H54 (cell line): ENCODE data around the gene DIP2C.

Experiments
- DNase-seq: peaks from one replicate; pipeline ENCODE4 v3.0.0; 2011; ENCODE audit warnings: low spot score, mixed read lengths; ENCODE audit not compliant: insufficient read length
- FAIRE-seq: peaks from 3 replicates; lab custom pipeline; 2011; peaks lifted over from hg19 to GRCh38; lab: Jason Lieb, UNC
- POLR2A ChIP-seq: IDR thresholded peaks from 2 replicates; pipeline ENCODE4 v1.6.1; 2011; ENCODE audit warnings: low read depth, mild to moderate bottlenecking, low read length

Gene DIP2C

GRCh38 chr10:320771-321170 lies 368.7 kb downstream of the DIP2C start:
- no peak for TF ChIP-seq POLR2A
- DNase-seq (no peak), FAIRE-seq (no peak)

GRCh38 chr10:317926-318325 lies 371.5 kb downstream of the DIP2C start:
- TF ChIP-seq POLR2A: no peak
- no peak for FAIRE-seq
- DNase-seq: no peak

GRCh38 chr10:317271-317769 lies 372.1 kb downstream of the DIP2C start:
- TF ChIP-seq POLR2A: no peak
- FAIRE-seq (no peak), DNase-seq (no peak)

- FAIRE-seq (no peak), DNase-seq (no peak)
- TF ChIP-seq POLR2A: no peak
Observed at GRCh38 chr10:316390-316789, 373.1 kb downstream of the DIP2C start.

- no peak for TF ChIP-seq POLR2A
- no peak for FAIRE-seq
- DNase-seq: no peak
Observed at GRCh38 chr10:314871-315270, 374.6 kb downstream of the DIP2C start.

GRCh38 chr10:314381-314780 lies 375.1 kb downstream of the DIP2C start:
- no peak for DNase-seq
- no peak for TF ChIP-seq POLR2A
- FAIRE-seq: no peak

- DNase-seq: no peak
- TF ChIP-seq POLR2A: no peak
- FAIRE-seq: no peak
Observed at GRCh38 chr10:311901-312665, 377.4 kb downstream of the DIP2C start.

GRCh38 chr10:310976-311639 lies 378.4 kb downstream of the DIP2C start:
- FAIRE-seq (no peak), DNase-seq (no peak)
- TF ChIP-seq POLR2A: no peak

GRCh38 chr10:310371-310770 lies 379.1 kb downstream of the DIP2C start:
- FAIRE-seq (no peak), DNase-seq (no peak)
- no peak for TF ChIP-seq POLR2A

- DNase-seq (no peak), FAIRE-seq (no peak)
- TF ChIP-seq POLR2A: no peak
Observed at GRCh38 chr10:308572-309085, 380.8 kb downstream of the DIP2C start.

GRCh38 chr10:308101-308500 lies 381.4 kb downstream of the DIP2C start:
- no peak for DNase-seq
- no peak for FAIRE-seq
- TF ChIP-seq POLR2A: no peak

GRCh38 chr10:307659-308058 lies 381.8 kb downstream of the DIP2C start:
- no peak for TF ChIP-seq POLR2A
- DNase-seq (no peak), FAIRE-seq (no peak)

GRCh38 chr10:306675-307185 lies 382.7 kb downstream of the DIP2C start:
- FAIRE-seq (no peak), DNase-seq (no peak)
- TF ChIP-seq POLR2A: no peak

- DNase-seq (no peak), FAIRE-seq (no peak)
- TF ChIP-seq POLR2A: no peak
Observed at GRCh38 chr10:306007-306674, 383.3 kb downstream of the DIP2C start.
